GM19328 (cell line): ENCODE measurements around the gene PVALEF.

Experiments
- ATAC-seq: cut with Tn5 transposase; IDR thresholded peaks from one replicate; pipeline ENCODE4 v1.9.1; 2021; ENCODE audit warnings: mild to moderate bottlenecking, moderate library complexity; ENCODE audit not compliant: unreplicated experiment

PVALEF gene

GRCh38 chr17:81180836-81181810, 15.8 kb downstream of the PVALEF start:
- ATAC-seq: no peak

- no peak for ATAC-seq
Measured at GRCh38 chr17:81181811-81182185, 16.5 kb downstream of the PVALEF start.

GRCh38 chr17:81182596-81182995, 17.3 kb downstream of the PVALEF start:
- no peak for ATAC-seq

- ATAC-seq: no peak
Measured at GRCh38 chr17:81183316-81183715, 18.0 kb downstream of the PVALEF start.

- ATAC-seq: no peak
Measured at GRCh38 chr17:81183807-81184206, 18.5 kb downstream of the PVALEF start.

GRCh38 chr17:81184555-81184954, 19.2 kb downstream of the PVALEF start:
- no peak for ATAC-seq

GRCh38 chr17:81186203-81186602, 20.9 kb downstream of the PVALEF start:
- no peak for ATAC-seq

GRCh38 chr17:81187120-81187519, 21.8 kb downstream of the PVALEF start:
- ATAC-seq: no peak

- ATAC-seq: no peak
Measured at GRCh38 chr17:81187586-81188490, 22.5 kb downstream of the PVALEF start.

GRCh38 chr17:81188491-81188840, 23.2 kb downstream of the PVALEF start:
- ATAC-seq: no peak

- no peak for ATAC-seq
Measured at GRCh38 chr17:81189016-81189415, 23.7 kb downstream of the PVALEF start.

- no peak for ATAC-seq
Measured at GRCh38 chr17:81189670-81190530, 24.6 kb downstream of the PVALEF start.

- no peak for ATAC-seq
Measured at GRCh38 chr17:81190591-81190990, 25.3 kb downstream of the PVALEF start.

- ATAC-seq: no peak
Measured at GRCh38 chr17:81191116-81191515, 25.8 kb downstream of the PVALEF start.

- ATAC-seq: no peak
Measured at GRCh38 chr17:81191646-81192045, 26.3 kb downstream of the PVALEF start.

- no peak for ATAC-seq
Measured at GRCh38 chr17:81192386-81193050, 27.2 kb downstream of the PVALEF start.

- ATAC-seq: no peak
Measured at GRCh38 chr17:81193051-81193410, 27.7 kb downstream of the PVALEF start.

- ATAC-seq: no peak
Measured at GRCh38 chr17:81193470-81194224, 28.3 kb downstream of the PVALEF start.

- ATAC-seq: no peak
Measured at GRCh38 chr17:81194225-81194760, 29.0 kb downstream of the PVALEF start.
